SK-N-SH treated with all-trans-retinoic acid at 6 μM for 48 hours (cell line): ENCODE results near the gene PLEKHJ1.

ENCODE experiments used
- ATAC-seq: fragments of 200-7000 bp; cut with Tn5 transposase; 3 replicates; pipeline ENCODE4 v1.9.1; 2020; ENCODE audit warnings: mild to moderate bottlenecking, moderate library complexity
- ARNTL ChIP-seq: fragments of 450-650 bp; formaldehyde crosslinking; IDR thresholded peaks from 2 replicates; pipeline ENCODE4 v1.5.0; 2020; ENCODE audit warnings: low read depth, mild to moderate bottlenecking, moderate library complexity, borderline replicate concordance
- BACH2 ChIP-seq: fragments of 250-450 bp; sonication (Bioruptor Pico); IDR thresholded peaks from 2 replicates; pipeline ENCODE4 v1.9.0; 2021; ENCODE audit warnings: mild to moderate bottlenecking, borderline replicate concordance
- CSDC2 ChIP-seq: fragments of 250-450 bp; sonication (Bioruptor Pico); IDR thresholded peaks from 2 replicates; pipeline ENCODE4 v1.5.0; 2020; ENCODE audit warnings: mild to moderate bottlenecking, moderate library complexity
- ESRRG ChIP-seq: fragments of 250-450 bp; sonication (Bioruptor Pico); IDR thresholded peaks from 2 replicates; pipeline ENCODE4 v1.6.1; 2021; ENCODE audit warnings: mild to moderate bottlenecking
- GLIS3 ChIP-seq: fragments of 250-450 bp; sonication (Bioruptor Pico); IDR thresholded peaks from 2 replicates; pipeline ENCODE4 v1.5.0; 2020; ENCODE audit warnings: mild to moderate bottlenecking, moderate library complexity
- ISL1 ChIP-seq: fragments of 250-450 bp; sonication (Bioruptor Pico); IDR thresholded peaks from 2 replicates; pipeline ENCODE4 v2.1.2; 2022; ENCODE audit warnings: mild to moderate bottlenecking, moderate library complexity
- OSR1 ChIP-seq: fragments of 250-450 bp; sonication (Bioruptor Pico); IDR thresholded peaks from 2 replicates; pipeline ENCODE4 v1.8.0; 2022; ENCODE audit warnings: moderate library complexity, mild to moderate bottlenecking, inconsistent platforms
- PPARA ChIP-seq: fragments of 250-450 bp; sonication (Bioruptor Pico); IDR thresholded peaks from 2 replicates; pipeline ENCODE4 v1.5.0; 2020; ENCODE audit warnings: mild to moderate bottlenecking, borderline replicate concordance
- SNAI2 ChIP-seq: fragments of 250-450 bp; sonication (Bioruptor Pico); IDR thresholded peaks from 2 replicates; pipeline ENCODE4 v1.5.0; 2020; ENCODE audit warnings: mild to moderate bottlenecking, moderate library complexity
- ZC3H10 ChIP-seq: fragments of 250-450 bp; sonication (Bioruptor Pico); IDR thresholded peaks from 2 replicates; pipeline ENCODE4 v1.5.1; 2021; ENCODE audit warnings: mild to moderate bottlenecking, moderate library complexity
- ZFP3 ChIP-seq: fragments of 250-450 bp; sonication (Bioruptor Pico); IDR thresholded peaks from 2 replicates; pipeline ENCODE4 v1.5.0; 2020; ENCODE audit warnings: mild to moderate bottlenecking, moderate library complexity
- ZNF565 ChIP-seq: fragments of 450-650 bp; formaldehyde crosslinking; conservative IDR thresholded peaks from 2 replicates; pipeline ENCODE4 v1.5.0; 2020; ENCODE audit warnings: low read depth, mild to moderate bottlenecking, moderate library complexity
- TF ChIP-seq, protein P1 (sequence below): fragments of 250-450 bp; sonication (Bioruptor Pico); IDR thresholded peaks from 2 replicates; pipeline ENCODE4 v1.5.1; 2020; ENCODE audit warnings: low read depth, mild to moderate bottlenecking, moderate library complexity
- TF ChIP-seq, protein P2 (sequence below): fragments of 250-450 bp; sonication (Bioruptor Pico); IDR thresholded peaks from 2 replicates; pipeline ENCODE4 v1.5.1; 2021; ENCODE audit warnings: mild to moderate bottlenecking, moderate library complexity
- TF ChIP-seq, protein P3 (sequence below): fragments of 250-450 bp; sonication (Bioruptor Pico); IDR thresholded peaks from 2 replicates; pipeline ENCODE4 v1.5.0; 2020; ENCODE audit warnings: mild to moderate bottlenecking, moderate library complexity
- TF ChIP-seq, protein P4 (sequence below): fragments of 250-450 bp; sonication (Bioruptor Pico); IDR thresholded peaks from 2 replicates; pipeline ENCODE4 v1.8.0; 2020; ENCODE audit warnings: mild to moderate bottlenecking, moderate library complexity, borderline replicate concordance

Gene PLEKHJ1

DNA sequence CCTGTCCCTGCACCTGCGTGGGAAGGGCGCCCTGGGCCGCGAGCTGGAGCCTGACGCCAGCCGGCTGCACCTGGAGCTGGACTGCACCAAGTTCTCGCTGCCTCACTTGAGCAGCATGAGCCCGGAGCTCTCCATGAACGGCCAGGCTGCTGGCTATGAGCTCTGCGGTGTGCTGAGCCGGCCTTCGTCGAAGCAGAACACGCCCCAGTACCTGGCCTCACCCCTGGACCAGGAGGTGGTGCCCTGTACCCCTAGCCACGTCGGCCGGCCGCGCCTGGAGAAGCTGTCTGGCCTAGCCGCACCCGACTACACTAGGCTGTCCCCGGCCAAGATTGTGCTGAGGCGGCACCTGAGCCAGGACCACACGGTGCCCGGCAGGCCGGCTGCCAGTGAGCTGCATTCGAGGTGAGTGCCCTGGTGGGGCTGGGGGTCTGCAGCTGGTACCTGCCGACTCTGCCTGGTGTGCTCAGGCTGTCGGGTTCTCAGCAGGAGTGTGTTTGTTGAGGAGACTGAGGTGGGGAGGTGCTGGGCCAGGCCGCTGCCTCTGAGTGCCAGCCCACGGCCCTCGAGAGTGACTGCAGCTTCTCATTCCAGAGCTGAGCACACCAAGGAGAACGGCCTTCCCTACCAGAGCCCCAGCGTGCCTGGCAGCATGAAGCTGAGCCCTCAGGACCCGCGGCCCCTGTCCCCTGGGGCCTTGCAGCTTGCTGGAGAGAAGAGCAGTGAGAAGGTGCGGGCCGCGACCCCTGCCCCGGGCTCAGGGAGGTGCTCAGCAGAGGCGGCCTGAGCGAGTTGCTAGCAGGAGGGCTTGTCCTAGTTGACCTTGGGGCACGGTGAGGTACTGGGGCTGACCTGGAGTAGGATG lies 19.5 kb downstream of the PLEKHJ1 start (continued):
- no peak for TF ChIP-seq ISL1 (CRISPR knock-in tag)
- TF ChIP-seq CSDC2 (CRISPR knock-in tag), result no peak
- no peak for TF ChIP-seq ESRRG (CRISPR knock-in tag)
- no peak for TF ChIP-seq GLIS3

DNA sequence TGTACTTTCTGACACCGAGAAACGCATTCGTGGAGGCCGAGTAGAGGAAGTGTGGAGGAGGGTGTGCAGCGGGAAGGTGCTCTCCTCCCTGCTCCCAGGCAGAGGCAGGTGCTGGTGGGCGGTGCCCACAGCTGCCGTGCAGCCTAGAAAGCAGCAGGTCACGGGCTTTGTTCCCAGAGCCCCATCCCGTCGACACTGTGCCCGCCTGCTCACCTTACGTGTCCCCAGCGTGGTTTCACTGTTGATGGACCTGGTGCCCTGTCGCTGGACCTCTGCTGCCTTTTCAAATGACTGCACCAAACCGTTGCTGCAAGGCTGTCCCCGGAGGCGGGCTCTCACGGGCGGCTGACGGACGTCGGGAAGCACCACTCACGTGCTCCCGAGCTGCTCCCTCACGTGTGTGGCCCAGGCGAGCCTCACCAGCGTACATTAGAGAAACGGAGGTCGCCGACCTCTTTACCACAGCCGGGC lies 20.8 kb downstream of the PLEKHJ1 start:
- TF ChIP-seq, protein P1, sequence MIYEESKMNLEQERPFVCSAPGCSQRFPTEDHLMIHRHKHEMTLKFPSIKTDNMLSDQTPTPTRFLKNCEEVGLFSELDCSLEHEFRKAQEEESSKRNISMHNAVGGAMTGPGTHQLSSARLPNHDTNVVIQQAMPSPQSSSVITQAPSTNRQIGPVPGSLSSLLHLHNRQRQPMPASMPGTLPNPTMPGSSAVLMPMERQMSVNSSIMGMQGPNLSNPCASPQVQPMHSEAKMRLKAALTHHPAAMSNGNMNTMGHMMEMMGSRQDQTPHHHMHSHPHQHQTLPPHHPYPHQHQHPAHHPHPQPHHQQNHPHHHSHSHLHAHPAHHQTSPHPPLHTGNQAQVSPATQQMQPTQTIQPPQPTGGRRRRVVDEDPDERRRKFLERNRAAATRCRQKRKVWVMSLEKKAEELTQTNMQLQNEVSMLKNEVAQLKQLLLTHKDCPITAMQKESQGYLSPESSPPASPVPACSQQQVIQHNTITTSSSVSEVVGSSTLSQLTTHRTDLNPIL (CRISPR knock-in tag), result no peak
- TF ChIP-seq ZC3H10, result no peak
- TF ChIP-seq, protein P2, sequence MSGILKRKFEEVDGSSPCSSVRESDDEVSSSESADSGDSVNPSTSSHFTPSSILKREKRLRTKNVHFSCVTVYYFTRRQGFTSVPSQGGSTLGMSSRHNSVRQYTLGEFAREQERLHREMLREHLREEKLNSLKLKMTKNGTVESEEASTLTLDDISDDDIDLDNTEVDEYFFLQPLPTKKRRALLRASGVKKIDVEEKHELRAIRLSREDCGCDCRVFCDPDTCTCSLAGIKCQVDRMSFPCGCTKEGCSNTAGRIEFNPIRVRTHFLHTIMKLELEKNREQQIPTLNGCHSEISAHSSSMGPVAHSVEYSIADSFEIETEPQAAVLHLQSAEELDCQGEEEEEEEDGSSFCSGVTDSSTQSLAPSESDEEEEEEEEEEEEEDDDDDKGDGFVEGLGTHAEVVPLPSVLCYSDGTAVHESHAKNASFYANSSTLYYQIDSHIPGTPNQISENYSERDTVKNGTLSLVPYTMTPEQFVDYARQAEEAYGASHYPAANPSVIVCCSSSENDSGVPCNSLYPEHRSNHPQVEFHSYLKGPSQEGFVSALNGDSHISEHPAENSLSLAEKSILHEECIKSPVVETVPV (CRISPR knock-in tag), result no peak
- no peak for TF ChIP-seq PPARA (CRISPR knock-in tag)
- ATAC-seq, result no peak

DNA sequence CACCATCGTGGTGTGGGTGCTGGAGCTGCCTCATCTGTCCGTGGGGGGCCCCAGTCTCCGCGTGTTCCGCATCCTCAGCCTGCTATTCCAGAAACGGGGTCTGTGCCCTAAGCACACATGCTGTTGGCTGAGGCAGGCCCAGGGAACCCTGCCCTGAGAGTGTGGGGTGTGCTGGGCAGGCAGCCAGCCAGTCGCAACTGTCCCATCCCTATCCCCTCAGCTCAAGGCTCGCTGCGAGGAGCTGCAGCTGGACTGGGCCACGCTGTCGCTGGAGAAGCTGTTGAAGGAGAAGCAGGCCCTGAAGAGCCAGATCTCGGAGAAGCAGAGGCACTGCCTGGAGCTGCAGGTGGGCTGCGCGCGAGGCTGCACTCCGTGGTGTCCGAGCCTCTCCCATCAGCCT lies 21.9 kb downstream of the PLEKHJ1 start:
- TF ChIP-seq, protein P1 (CRISPR knock-in tag), result no peak
- TF ChIP-seq ZNF565 (CRISPR knock-in tag), result no peak
- TF ChIP-seq ARNTL (CRISPR knock-in tag), result no peak
- TF ChIP-seq, protein P3, sequence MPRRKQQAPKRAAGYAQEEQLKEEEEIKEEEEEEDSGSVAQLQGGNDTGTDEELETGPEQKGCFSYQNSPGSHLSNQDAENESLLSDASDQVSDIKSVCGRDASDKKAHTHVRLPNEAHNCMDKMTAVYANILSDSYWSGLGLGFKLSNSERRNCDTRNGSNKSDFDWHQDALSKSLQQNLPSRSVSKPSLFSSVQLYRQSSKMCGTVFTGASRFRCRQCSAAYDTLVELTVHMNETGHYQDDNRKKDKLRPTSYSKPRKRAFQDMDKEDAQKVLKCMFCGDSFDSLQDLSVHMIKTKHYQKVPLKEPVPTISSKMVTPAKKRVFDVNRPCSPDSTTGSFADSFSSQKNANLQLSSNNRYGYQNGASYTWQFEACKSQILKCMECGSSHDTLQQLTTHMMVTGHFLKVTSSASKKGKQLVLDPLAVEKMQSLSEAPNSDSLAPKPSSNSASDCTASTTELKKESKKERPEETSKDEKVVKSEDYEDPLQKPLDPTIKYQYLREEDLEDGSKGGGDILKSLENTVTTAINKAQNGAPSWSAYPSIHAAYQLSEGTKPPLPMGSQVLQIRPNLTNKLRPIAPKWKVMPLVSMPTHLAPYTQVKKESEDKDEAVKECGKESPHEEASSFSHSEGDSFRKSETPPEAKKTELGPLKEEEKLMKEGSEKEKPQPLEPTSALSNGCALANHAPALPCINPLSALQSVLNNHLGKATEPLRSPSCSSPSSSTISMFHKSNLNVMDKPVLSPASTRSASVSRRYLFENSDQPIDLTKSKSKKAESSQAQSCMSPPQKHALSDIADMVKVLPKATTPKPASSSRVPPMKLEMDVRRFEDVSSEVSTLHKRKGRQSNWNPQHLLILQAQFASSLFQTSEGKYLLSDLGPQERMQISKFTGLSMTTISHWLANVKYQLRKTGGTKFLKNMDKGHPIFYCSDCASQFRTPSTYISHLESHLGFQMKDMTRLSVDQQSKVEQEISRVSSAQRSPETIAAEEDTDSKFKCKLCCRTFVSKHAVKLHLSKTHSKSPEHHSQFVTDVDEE, result no peak
- no peak for TF ChIP-seq CSDC2 (CRISPR knock-in tag)
- TF ChIP-seq ZC3H10, result no peak
- TF ChIP-seq OSR1, result no peak
- TF ChIP-seq BACH2, result no peak
- TF ChIP-seq, all 23 proteins: peak for 0
- ATAC-seq, result no peak

DNA sequence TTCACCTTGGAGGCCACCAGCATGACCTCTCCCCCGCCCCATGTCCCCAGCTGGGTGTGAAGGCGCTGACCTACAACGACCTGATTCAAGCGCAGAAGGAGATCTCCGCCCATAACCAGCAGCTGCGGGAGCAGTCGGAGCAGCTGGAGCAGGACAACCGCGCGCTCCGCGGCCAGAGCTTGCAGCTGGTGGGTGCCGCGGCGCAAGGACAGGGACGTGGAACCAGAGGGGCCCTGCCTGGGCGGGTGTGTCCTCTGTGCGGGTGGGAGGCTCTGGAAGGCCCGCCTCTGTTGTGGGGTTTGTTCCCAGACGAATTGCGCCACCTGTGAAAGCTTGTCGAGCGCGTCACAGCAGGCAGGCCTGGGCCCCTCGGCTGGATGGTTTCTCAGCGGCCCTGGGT lies 22.3 kb downstream of the PLEKHJ1 start:
- ATAC-seq, result no peak
- TF ChIP-seq PPARA (CRISPR knock-in tag), result no peak
- no peak for TF ChIP-seq ZNF565 (CRISPR knock-in tag)
- no peak for TF ChIP-seq ARNTL (CRISPR knock-in tag)
- no peak for TF ChIP-seq ZFP3
- no peak for TF ChIP-seq SNAI2 (CRISPR knock-in tag)
- no peak for TF ChIP-seq ZC3H10
- TF ChIP-seq, protein P3, result no peak
- TF ChIP-seq, protein P4, sequence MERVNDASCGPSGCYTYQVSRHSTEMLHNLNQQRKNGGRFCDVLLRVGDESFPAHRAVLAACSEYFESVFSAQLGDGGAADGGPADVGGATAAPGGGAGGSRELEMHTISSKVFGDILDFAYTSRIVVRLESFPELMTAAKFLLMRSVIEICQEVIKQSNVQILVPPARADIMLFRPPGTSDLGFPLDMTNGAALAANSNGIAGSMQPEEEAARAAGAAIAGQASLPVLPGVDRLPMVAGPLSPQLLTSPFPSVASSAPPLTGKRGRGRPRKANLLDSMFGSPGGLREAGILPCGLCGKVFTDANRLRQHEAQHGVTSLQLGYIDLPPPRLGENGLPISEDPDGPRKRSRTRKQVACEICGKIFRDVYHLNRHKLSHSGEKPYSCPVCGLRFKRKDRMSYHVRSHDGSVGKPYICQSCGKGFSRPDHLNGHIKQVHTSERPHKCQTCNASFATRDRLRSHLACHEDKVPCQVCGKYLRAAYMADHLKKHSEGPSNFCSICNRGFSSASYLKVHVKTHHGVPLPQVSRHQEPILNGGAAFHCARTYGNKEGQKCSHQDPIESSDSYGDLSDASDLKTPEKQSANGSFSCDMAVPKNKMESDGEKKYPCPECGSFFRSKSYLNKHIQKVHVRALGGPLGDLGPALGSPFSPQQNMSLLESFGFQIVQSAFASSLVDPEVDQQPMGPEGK (CRISPR knock-in tag), result no peak
- no peak for TF ChIP-seq BACH2
